Mucosa of rectum (tissue), 2 donors: ENCODE results near the gene SUMO4.

Source experiments
- H3K27ac ChIP-seq, 2 donors: one replicate each; pipeline ENCODE4 v1.7.0; 2013; ENCODE audit warnings: inconsistent platforms in 2 of 2, low read depth in 2 of 2, low read length in 2 of 2
- H3K27me3 ChIP-seq, 2 donors: one replicate each; pipeline ENCODE4 v1.7.0; 2013; ENCODE audit warnings: low read length in 2 of 2; ENCODE audit not compliant: control insufficient read depth in 2 of 2, insufficient read depth in 2 of 2
- H3K36me3 ChIP-seq, 2 donors: one replicate each; pipeline ENCODE4 v1.7.0; 2013; ENCODE audit warnings: low read length in 2 of 2; ENCODE audit not compliant: control insufficient read depth in 2 of 2, insufficient read depth in 2 of 2
- H3K4me1 ChIP-seq, 2 donors: one replicate each; pipeline ENCODE4 v1.7.0; 2013; ENCODE audit warnings: low read length in 2 of 2, mild to moderate bottlenecking in 1 of 2; ENCODE audit not compliant: control insufficient read depth in 2 of 2, insufficient read depth in 2 of 2
- H3K4me3 ChIP-seq, 2 donors: one replicate each; pipeline ENCODE4 v1.7.0; 2013; ENCODE audit warnings: low read length in 2 of 2
- H3K9ac ChIP-seq, 2 donors: one replicate each; pipeline ENCODE4 v1.7.0; 2013; ENCODE audit warnings: low read length in 2 of 2, low read depth in 1 of 2, mild to moderate bottlenecking in 1 of 2
- H3K9me3 ChIP-seq, 2 donors: one replicate each; pipeline ENCODE4 v1.7.0; 2013; ENCODE audit warnings: low read length in 2 of 2; ENCODE audit not compliant: control insufficient read depth in 2 of 2
- donor health status: healthy.
- donor health status: Normal muscosa, but diverticular disease.

SUMO4 gene

DNA sequence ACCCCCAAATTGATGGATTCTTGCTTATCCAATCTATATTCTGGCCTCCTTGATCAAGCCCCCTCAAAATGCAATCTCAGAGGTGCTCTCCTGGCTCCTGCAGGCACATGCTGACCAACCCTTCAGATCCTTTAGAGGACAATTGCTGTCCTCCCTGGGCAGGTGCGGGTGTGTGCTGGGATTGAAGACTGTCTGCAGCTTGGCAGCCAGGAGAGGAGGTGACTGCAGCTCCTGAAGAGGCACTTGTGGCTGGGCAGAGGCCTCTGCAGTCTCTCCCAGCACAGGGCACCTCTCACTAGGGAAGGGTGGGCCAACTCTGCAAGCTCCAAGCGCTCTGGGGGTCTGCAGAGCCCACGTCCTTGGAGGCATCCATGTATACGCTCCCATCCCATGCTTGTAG lies 28.5 kb downstream of the SUMO4 start:
- Histone ChIP-seq H3K4me1 (peaks cover 3 to 9% of the 10 kb centered on the region in 2 donors), H3K9ac (no peak overlapping the region), H3K4me3 (no peak overlapping the region), H3K27me3 (no peaks in the 10 kb centered on the region), H3K36me3 (no peaks in the 10 kb centered on the region), H3K9me3 (no peaks in the 10 kb centered on the region), H3K27ac (no peak overlapping the region)

GRCh38 chr6:149429427-149430360 lies 29.6 kb downstream of the SUMO4 start:
- Histone ChIP-seq H3K4me3 (no peak overlapping the region), H3K27ac (no peak overlapping the region), H3K9me3 (no peaks in the 10 kb centered on the region)

DNA sequence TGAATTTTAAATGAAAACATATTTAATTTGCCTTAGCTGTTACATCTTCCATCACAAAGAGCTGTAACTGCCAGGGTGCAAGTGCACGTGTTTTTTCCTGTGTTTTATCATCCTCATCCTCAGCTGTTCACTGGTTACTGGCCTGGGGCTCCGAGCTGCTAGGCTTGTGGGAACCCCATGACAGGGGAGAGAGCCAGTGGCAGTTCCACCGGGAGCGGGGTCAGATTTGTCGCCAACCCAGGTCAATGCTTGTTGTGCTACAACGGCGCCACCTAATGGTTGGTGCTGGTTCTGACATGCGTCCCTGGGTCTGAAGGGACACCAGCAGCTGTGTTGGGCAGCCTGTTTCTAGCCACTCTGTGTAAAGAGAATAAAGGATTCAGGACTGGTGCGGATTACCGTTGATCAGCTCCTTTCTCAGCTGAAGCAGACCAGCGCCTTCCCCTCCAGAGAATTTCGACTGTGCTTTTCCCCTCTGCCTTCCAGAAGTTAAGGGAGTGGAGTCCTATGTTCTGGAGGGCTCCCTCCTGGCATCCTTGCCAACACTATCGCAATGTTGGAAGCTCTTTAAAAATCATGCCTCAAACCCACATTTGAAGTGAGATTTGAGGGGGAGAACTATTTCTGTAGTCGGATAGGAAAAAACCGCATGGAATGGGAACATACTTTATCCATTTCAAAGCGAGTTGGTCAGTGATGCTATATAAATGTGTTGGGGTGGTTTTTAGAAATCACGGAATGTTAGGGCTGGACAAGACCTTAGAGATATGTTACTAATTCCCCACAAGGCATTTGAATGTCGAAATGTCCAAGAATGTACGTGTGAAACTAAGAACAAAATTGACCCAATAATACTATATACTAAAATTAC lies 32.1 kb downstream of the SUMO4 start:
- no peaks in the 10 kb centered on the region for H3K27me3 ChIP-seq
- H3K4me3 ChIP-seq = peak overlapping the region; percentile 25 to 35
- H3K4me1 ChIP-seq = peaks cover 3 to 5% of the 10 kb centered on the region in 2 donors
- H3K27ac ChIP-seq = no peak overlapping the region
- no peaks in the 10 kb centered on the region for H3K9me3 ChIP-seq
- no peak overlapping the region for H3K9ac ChIP-seq
- no peaks in the 10 kb centered on the region for H3K36me3 ChIP-seq

More at GRCh38 chr6:149429427-149430360, 29.6 kb downstream of the SUMO4 start:
- H3K9ac ChIP-seq = no peak overlapping the region
- no peaks in the 10 kb centered on the region for H3K27me3 ChIP-seq
- no peaks in the 10 kb centered on the region for H3K36me3 ChIP-seq
- peaks cover 3 to 5% of the 10 kb centered on the region in 2 donors for H3K4me1 ChIP-seq

DNA sequence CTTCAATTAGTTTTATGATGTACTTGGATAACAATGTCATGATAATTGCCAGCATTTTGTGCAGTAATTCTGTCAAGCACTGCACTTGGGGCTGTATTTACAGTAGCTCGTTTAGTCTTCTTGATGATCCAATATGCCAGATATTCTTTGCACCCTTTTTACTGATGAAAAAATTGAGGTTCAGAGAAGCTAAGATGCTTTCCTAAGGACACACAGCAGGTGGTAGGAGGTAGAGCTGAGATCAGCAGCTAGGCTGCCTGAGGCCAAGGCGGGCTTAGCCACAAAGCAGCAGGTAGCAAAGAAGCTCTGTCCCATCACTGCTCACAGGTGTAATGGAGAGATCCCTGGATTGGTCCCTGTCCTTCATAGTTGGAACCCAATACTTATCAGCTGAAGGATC lies 33.3 kb downstream of the SUMO4 start:
- H3K27me3 ChIP-seq = no peaks in the 10 kb centered on the region
- H3K9ac ChIP-seq = no peak overlapping the region
- no peaks in the 10 kb centered on the region for H3K36me3 ChIP-seq
- H3K4me1 ChIP-seq = peaks cover 3 to 5% of the 10 kb centered on the region in 2 donors
- H3K9me3 ChIP-seq = no peaks in the 10 kb centered on the region
- H3K27ac ChIP-seq = no peak overlapping the region
- H3K4me3 ChIP-seq = no peak overlapping the region

DNA sequence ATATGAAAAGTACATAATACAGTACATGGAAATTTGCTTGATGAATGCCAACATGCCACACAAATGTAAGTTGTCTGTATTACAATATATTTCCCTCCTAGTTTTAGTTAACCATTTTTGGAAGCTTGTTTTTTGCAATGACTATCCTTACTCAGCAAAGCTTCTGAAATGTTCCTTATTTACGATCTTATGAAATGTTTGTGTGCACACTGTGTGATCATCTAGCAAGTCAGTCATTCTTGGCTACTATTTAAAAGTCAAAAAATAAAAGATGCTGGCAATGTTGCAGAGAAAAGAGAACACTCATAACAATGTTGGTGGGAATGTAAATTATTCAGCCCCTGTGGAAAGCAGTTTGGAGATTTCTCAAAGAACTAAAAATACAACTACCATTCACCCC lies 33.8 kb downstream of the SUMO4 start:
- H3K27me3 ChIP-seq = no peaks in the 10 kb centered on the region
- H3K9me3 ChIP-seq = no peaks in the 10 kb centered on the region
- H3K9ac ChIP-seq = no peak overlapping the region
- peaks cover 3 to 5% of the 10 kb centered on the region in 2 donors for H3K4me1 ChIP-seq
- no peaks in the 10 kb centered on the region for H3K36me3 ChIP-seq
- no peak overlapping the region for H3K27ac ChIP-seq
- H3K4me3 ChIP-seq = no peak overlapping the region

- H3K9ac ChIP-seq = no peak overlapping the region
- H3K9me3 ChIP-seq = no peaks in the 10 kb centered on the region
- no peak overlapping the region for H3K27ac ChIP-seq
- H3K36me3 ChIP-seq = no peaks in the 10 kb centered on the region
- no peaks in the 10 kb centered on the region for H3K27me3 ChIP-seq
- H3K4me3 ChIP-seq = no peak overlapping the region
- H3K4me1 ChIP-seq = peaks cover 3 to 5% of the 10 kb centered on the region in 2 donors
These were observed 36.0 kb downstream of the SUMO4 start for GRCh38 chr6:149435919-149436586.

DNA sequence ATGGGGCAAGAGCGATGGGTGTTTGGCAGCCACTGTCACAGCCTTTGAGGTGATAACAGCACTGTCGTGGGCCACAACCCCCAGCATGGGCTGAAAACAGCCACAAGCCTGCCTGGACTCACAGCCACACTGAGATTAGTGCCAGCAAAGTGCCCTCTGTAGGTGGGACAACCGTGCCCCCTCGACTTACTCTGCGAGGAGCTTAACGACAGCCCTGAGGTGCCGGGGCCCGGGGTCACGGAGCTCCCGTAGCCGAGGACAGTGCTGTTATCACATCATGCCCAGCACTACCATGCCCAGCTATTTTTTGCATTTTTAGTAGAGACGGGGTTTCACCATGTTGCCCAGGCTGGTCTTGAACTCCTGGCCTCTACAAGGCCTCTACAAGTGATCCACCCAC lies 36.6 kb downstream of the SUMO4 start:
- peaks cover 3 to 5% of the 10 kb centered on the region in 2 donors for H3K4me1 ChIP-seq
- no peaks in the 10 kb centered on the region for H3K36me3 ChIP-seq
- no peaks in the 10 kb centered on the region for H3K9me3 ChIP-seq
- H3K9ac ChIP-seq = no peak overlapping the region
- no peaks in the 10 kb centered on the region for H3K27me3 ChIP-seq
- H3K4me3 ChIP-seq = no peak overlapping the region
- no peak overlapping the region for H3K27ac ChIP-seq

- H3K27me3 ChIP-seq = no peaks in the 10 kb centered on the region
- H3K4me1 ChIP-seq = peaks cover 0 to under 1% of the 10 kb centered on the region in 2 donors
- H3K36me3 ChIP-seq = no peaks in the 10 kb centered on the region
- H3K9me3 ChIP-seq = no peaks in the 10 kb centered on the region
- no peak overlapping the region for H3K9ac ChIP-seq
- H3K27ac ChIP-seq = no peak overlapping the region
- H3K4me3 ChIP-seq = no peak overlapping the region
These were observed 37.1 kb downstream of the SUMO4 start for GRCh38 chr6:149437212-149437611.

DNA sequence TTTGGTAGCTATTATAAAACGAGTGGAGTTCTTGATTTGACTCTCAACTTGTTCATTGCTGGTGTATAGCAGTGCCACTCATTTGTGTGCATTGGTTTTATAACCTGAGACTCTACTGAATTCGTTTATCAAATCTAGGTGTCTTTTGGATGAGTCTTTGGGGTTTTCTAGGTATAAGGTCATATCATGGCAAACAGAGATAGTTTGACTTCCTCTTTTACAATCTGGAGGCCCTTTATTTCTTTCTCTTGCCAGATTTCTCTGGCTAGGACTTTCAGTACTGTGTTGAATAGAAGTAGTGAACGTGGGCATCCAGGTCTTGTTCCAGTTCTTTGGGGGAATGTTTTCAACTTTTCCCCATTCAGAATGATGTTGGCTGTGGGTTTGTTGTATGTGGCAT lies 38.8 kb downstream of the SUMO4 start:
- Histone ChIP-seq H3K36me3 (no peaks in the 10 kb centered on the region), H3K9ac (no peak overlapping the region), H3K4me3 (no peak overlapping the region), H3K27ac (no peak overlapping the region), H3K9me3 (no peaks in the 10 kb centered on the region), H3K4me1 (no peaks in the 10 kb centered on the region), H3K27me3 (no peaks in the 10 kb centered on the region)
